ENCODE data around the gene PNMT. TPM values are rescaled to one million over a fixed set of nuclear protein-coding genes. Genes with fewer than 3 reads are reported as not detected.

Gene PNMT
- total and polyA plus RNA-seq, 8 donors = 0.45 to 16.6 (median 7.1) TPM; not detected in 2

GRCh38 chr17:39677072-39677471, 8.8 kb downstream of the PNMT start:
- WGBS, 5 donors = 73 to 86% (median 76%) methylated on average over 8 of the region's 8 CpGs

GRCh38 chr17:39677542-39678339, 9.5 kb downstream of the PNMT start:
- DNase-seq = peak in 1 of 2 donors; percentile 58
- Histone ChIP-seq H3K27ac (peak overlapping the region; percentile 70 to 84 (median 77)), H3K27me3 (no peaks in the 10 kb centered on the region), H3K36me3 (peaks cover 0 to 26% (median 18%) of the 10 kb centered on the region in 4 donors), H3K9me3 (no peaks in the 10 kb centered on the region), H3K4me3 (no peak overlapping the region), H3K4me1 (peaks cover 47 to 63% (median 55%) of the 10 kb centered on the region in 4 donors)
- intact Hi-C loops (cut with DNase I; ENCODE audit: low total_unique reads) = no loop called here
- TF ChIP-seq CTCF (IDR thresholded peaks at IDR 0.05) (no peak), EP300 (IDR thresholded peaks at IDR 0.05) (no peak), POLR2A (IDR thresholded peaks at IDR 0.05) (no peak), POLR2AphosphoS5 (IDR thresholded peaks at IDR 0.05) (no peak)
- WGBS, 5 donors = 30 to 51% (median 42%) methylated on average over 12 to 13 of the region's 13 CpGs

More at GRCh38 chr17:39677072-39677471, 8.8 kb downstream of the PNMT start:
- H3K4me1 ChIP-seq = peaks cover 47 to 66% (median 57%) of the 10 kb centered on the region in 4 donors
- peaks cover 0 to 22% (median 14%) of the 10 kb centered on the region in 4 donors for H3K36me3 ChIP-seq
- no peak for DNase-seq
- intact Hi-C loops (cut with DNase I; ENCODE audit: low total_unique reads) = no loop called here
- peak overlapping the region in 4 of 5 donors; percentile 70 to 79 (median 74) for H3K27ac ChIP-seq
- peaks cover 0 to 3% (median 0%) of the 10 kb centered on the region in 3 donors for H3K27me3 ChIP-seq
- no peak overlapping the region for H3K4me3 ChIP-seq
- TF ChIP-seq EP300 (IDR thresholded peaks at IDR 0.05) (no peak), CTCF (IDR thresholded peaks at IDR 0.05) (no peak), POLR2A (IDR thresholded peaks at IDR 0.05) (no peak), POLR2AphosphoS5 (IDR thresholded peaks at IDR 0.05) (no peak)
- H3K9me3 ChIP-seq = no peaks in the 10 kb centered on the region

GRCh38 chr17:39678340-39679116, 10.3 kb downstream of the PNMT start:
- 54 to 74% (median 66%) methylated on average over 13 of the region's 13 CpGs for WGBS, 5 donors
- Histone ChIP-seq H3K36me3 (peaks cover 0 to 34% (median 25%) of the 10 kb centered on the region in 4 donors), H3K9me3 (no peaks in the 10 kb centered on the region), H3K4me1 (peaks cover 47 to 63% (median 55%) of the 10 kb centered on the region in 4 donors), H3K27me3 (no peaks in the 10 kb centered on the region), H3K4me3 (no peak overlapping the region), H3K27ac (peak overlapping the region; percentile 70 to 84 (median 77))
- DNase-seq = peak; percentile 69 to 90
- TF ChIP-seq POLR2AphosphoS5 (IDR thresholded peaks at IDR 0.05) = peak in 1 of 3 donors; percentile 2
- no peak for TF ChIP-seq POLR2A (IDR thresholded peaks at IDR 0.05)
- intact Hi-C loops (cut with DNase I; ENCODE audit: low total_unique reads) = no loop called here

DNA sequence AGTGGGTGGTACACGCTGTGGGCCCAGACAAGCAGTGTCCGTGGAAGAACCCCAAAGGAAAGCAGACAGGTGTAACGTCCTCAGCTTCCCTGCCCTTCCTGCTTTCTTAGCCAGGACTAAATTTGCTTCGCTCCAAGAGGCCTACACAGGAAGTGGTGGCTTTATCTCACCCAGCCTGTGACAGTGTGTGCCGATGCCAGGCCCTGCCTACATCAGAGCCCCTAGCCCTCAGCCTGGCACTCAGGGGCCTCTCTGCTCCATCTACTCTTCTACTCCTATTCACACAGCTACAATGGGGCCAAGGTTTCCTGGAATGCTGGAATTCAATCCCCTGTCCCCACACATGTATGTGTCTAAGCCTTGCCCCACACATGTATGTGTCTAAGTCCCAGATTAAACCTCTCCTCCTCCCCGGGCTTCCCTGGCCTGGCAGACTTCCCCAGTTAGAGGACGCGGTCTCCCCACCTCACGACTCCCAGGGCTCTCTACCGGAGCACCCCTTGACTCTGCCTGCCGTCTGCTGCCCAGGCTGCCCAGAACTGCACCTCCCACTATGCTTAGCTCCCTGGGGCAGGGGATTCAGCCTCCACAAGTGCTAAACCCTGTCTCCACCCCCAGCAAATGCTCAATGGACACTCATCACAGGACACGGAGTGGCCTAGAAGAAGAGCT, 11.4 kb downstream of the PNMT start:
- peak; percentile 51 to 66 for DNase-seq
- no peaks in the 10 kb centered on the region for H3K9me3 ChIP-seq
- peaks cover 46 to 61% (median 52%) of the 10 kb centered on the region in 4 donors for H3K4me1 ChIP-seq
- H3K27ac ChIP-seq = peak overlapping the region; percentile 70 to 84 (median 77)
- H3K4me3 ChIP-seq = no peak overlapping the region
- no peaks in the 10 kb centered on the region for H3K27me3 ChIP-seq
- peaks cover 5 to 45% (median 36%) of the 10 kb centered on the region in 4 donors for H3K36me3 ChIP-seq
- intact Hi-C loops (cut with DNase I; ENCODE audit: low total_unique reads) = no loop called here
- 38 to 61% (median 43%) methylated on average over 12 of the region's 12 CpGs for WGBS, 5 donors
- no peak for TF ChIP-seq EP300 (IDR thresholded peaks at IDR 0.05)
- TF ChIP-seq POLR2AphosphoS5 (IDR thresholded peaks at IDR 0.05) = peak in 2 of 3 donors; percentile 25 to 28
- no peak for TF ChIP-seq CTCF (IDR thresholded peaks at IDR 0.05)
- no peak for TF ChIP-seq POLR2A (IDR thresholded peaks at IDR 0.05)

Measured in stomach (tissue), 9 donors.